Endothelial cell of umbilical vein (primary cell): ENCODE results near the gene LYZL6. TPM values are rescaled to one million over a fixed set of nuclear protein-coding genes. Genes with fewer than 3 reads are reported as not detected.

Experiments used
- BruUV-seq: library from RNA; stranded (reverse); fragments of 400-500 nt; replicated peaks from 2 replicates; lab custom pipeline; 2021; lab: Mats Ljungman, UMichigan
- CTCF ChIA-PET: fragments of 300-600, 350-600 bp; sonication (Branson Sonifier 250); formaldehyde crosslinking; loops from one replicate; lab custom pipeline; 2021; ENCODE audit warnings: antibody characterized with exemption, inconsistent platforms; lab: Charles Lee
- POLR2A ChIA-PET: fragments of 300-600, 350-600 bp; sonication (Branson Sonifier 250); formaldehyde crosslinking; loops from one replicate; lab custom pipeline; 2021; ENCODE audit warnings: antibody characterized with exemption, inconsistent platforms; lab: Charles Lee
- DNase-seq: peaks from one replicate; pipeline ENCODE4 v3.0.0-alpha.2; 2011; ENCODE audit warnings: low read depth, low spot score
- FAIRE-seq: peaks from 2 replicates; lab custom pipeline; 2011; peaks lifted over from hg19 to GRCh38; lab: Jason Lieb, UNC
- H2AFZ ChIP-seq: 2 replicates; pipeline ENCODE4 v1.6.0; 2012; ENCODE audit warnings: low read depth, low read length, control low read depth, inconsistent platforms
- H3K27ac ChIP-seq: 2 replicates; pipeline ENCODE4 v1.5.1; 2011; ENCODE audit warnings: low read depth, mild to moderate bottlenecking, control low read depth, low read length, moderate library complexity; ENCODE audit not compliant: insufficient read depth
- H3K27me3 ChIP-seq, 2 experiments: 2 replicates each; pipeline versions ENCODE4 v1.6.0 to v1.6.1; 2011; ENCODE audit warnings: low read length in 2 of 2, mixed read lengths in 1 of 2; ENCODE audit not compliant: control insufficient read depth in 2 of 2, insufficient read depth in 2 of 2
- H3K36me3 ChIP-seq, 2 experiments: 2 replicates in 1 of 2; 3 replicates in 1 of 2; pipeline ENCODE4 v1.5.1; 2011; ENCODE audit warnings: low read length in 2 of 2, mild to moderate bottlenecking in 1 of 2, moderate library complexity in 1 of 2; ENCODE audit not compliant: control insufficient read depth in 2 of 2, insufficient read depth in 2 of 2; ENCODE audit errors: extremely low read depth in 1 of 2
- H3K4me1 ChIP-seq: 3 replicates; pipeline ENCODE4 v1.5.1; 2011; ENCODE audit warnings: mild to moderate bottlenecking, low read length; ENCODE audit not compliant: control insufficient read depth, insufficient read depth; ENCODE audit errors: extremely low read depth
- H3K4me2 ChIP-seq: 2 replicates; pipeline ENCODE4 v1.6.1; 2011; ENCODE audit warnings: low read length, control low read depth, mixed read lengths; ENCODE audit not compliant: insufficient read depth
- H3K4me3 ChIP-seq, 3 experiments: fragments of 200-600 bp in 1 of 3; sonication (generic), shearing (Covaris generic) in 1 of 3; replicated peaks in 1 of 3; 2 replicates each; pipeline ENCODE4 v1.5.1; 2011 to 2016; ENCODE audit warnings: control low read depth in 3 of 3, low read length in 3 of 3, mild to moderate bottlenecking in 2 of 3, inconsistent platforms in 1 of 3, low read depth in 1 of 3, moderate library complexity in 1 of 3; ENCODE audit not compliant: insufficient read depth in 1 of 3
- H3K79me2 ChIP-seq: 2 replicates; pipeline ENCODE4 v1.6.0; 2012; ENCODE audit warnings: low read length, inconsistent platforms; ENCODE audit not compliant: control insufficient read depth, insufficient read depth
- H3K9ac ChIP-seq: replicated peaks from 2 replicates; pipeline ENCODE3; 2011; ENCODE audit warnings: low read length, control low read depth; ENCODE audit not compliant: insufficient read depth; ENCODE audit errors: extremely low read depth
- H3K9me1 ChIP-seq: replicated peaks from 3 replicates; pipeline ENCODE4 v1.6.0; 2011; ENCODE audit warnings: mild to moderate bottlenecking, low read length; ENCODE audit not compliant: control insufficient read depth, insufficient read depth; ENCODE audit errors: extremely low read depth
- H3K9me3 ChIP-seq: replicated peaks from 2 replicates; pipeline ENCODE4 v1.5.1; 2012; ENCODE audit warnings: low read length, inconsistent platforms; ENCODE audit not compliant: control insufficient read depth, insufficient read depth
- H4K20me1 ChIP-seq: replicated peaks from 2 replicates; pipeline ENCODE3; 2011; ENCODE audit warnings: mild to moderate bottlenecking, low read length; ENCODE audit not compliant: control insufficient read depth, insufficient read depth; ENCODE audit errors: extremely low read depth
- EZH2 ChIP-seq: IDR thresholded peaks from 2 replicates; pipeline ENCODE4 v1.6.1; 2012; ENCODE audit warnings: borderline replicate concordance, low read depth, mild to moderate bottlenecking, moderate library complexity, low read length, inconsistent platforms; ENCODE audit not compliant: severe bottlenecking
- FOS ChIP-seq: IDR thresholded peaks from 2 replicates; pipeline ENCODE4 v1.6.1; 2011; ENCODE audit warnings: mild to moderate bottlenecking, low read length, moderate library complexity, borderline replicate concordance; ENCODE audit not compliant: insufficient read depth
- JUN ChIP-seq: IDR thresholded peaks from 2 replicates; pipeline ENCODE4 v1.6.1; 2011; ENCODE audit warnings: borderline replicate concordance, low read depth; ENCODE audit not compliant: insufficient read length, insufficient read depth
- MAX ChIP-seq: IDR thresholded peaks from 2 replicates; pipeline ENCODE4 v1.6.1; 2011; ENCODE audit not compliant: insufficient read depth, insufficient read length
- MYC ChIP-seq: IDR thresholded peaks from one replicate; pipeline ENCODE4 v1.6.1; 2011; ENCODE audit warnings: mild to moderate bottlenecking, low read depth, low read length
- POLR2A ChIP-seq: IDR thresholded peaks from 2 replicates; pipeline ENCODE4 v1.6.1; 2012; ENCODE audit warnings: low read depth, mild to moderate bottlenecking, control low read depth, low read length
- POLR2AphosphoS5 ChIP-seq: IDR thresholded peaks from 2 replicates; pipeline ENCODE4 v1.6.1; 2012; ENCODE audit warnings: low read depth, mild to moderate bottlenecking, control low read depth, low read length, moderate library complexity; ENCODE audit not compliant: insufficient read depth
- dilution Hi-C: fragments of 300-500 bp; cut with MboI; formaldehyde crosslinking; loops from one replicate; pipeline ENCODE4 v1.15.0; 2019; ENCODE audit warnings: low sequenced_read_pairs; ENCODE audit not compliant: extremely low pct_ligation_motif_present
- intact Hi-C: fragments of 100-400 bp; cut with micrococcal nuclease; formaldehyde crosslinking; loops from one replicate; pipeline ENCODE4 v1.10.0; 2022
- polyA plus RNA-seq, 4 experiments: library from polyadenylated mRNA; depleted of rRNA in 3 of 4; stranded (reverse) in 3 of 4; unstranded in 1 of 4; fragments of >200 nt; gene quantifications; 2 replicates each; pipeline versions ENCODE4 v1.2.1 to v1.2.3, GENCODE V29; 2011 to 2012; ENCODE audit warnings: missing spikeins in 1 of 4
- total RNA-seq: library from RNA; stranded (reverse); gene quantifications from 2 replicates; pipeline ENCODE4 v1.2.3, GENCODE V29; 2021

The LYZL6 gene
- total and polyA plus RNA-seq, 2 donors (not counting 3 experiments of a cell fraction or from before 2014, with no cell fraction given): not detected

DNA sequence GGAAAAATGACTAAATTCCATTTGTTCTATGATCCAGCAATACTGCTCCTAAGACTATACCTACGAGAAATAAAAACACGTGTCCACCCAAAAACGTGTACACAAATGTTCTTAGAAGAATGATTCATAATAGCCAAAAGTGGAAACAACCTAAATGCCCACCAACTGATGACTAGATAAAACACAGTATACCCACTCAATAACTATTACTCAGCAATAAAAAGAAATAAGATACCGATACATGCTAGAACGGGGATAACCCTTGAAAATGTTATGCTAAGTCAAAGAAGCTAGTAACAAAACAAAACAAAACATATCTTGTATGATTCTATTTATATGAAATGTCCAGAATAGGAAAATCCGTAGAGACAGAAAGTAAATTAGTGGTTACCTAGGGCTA lies 20.1 kb upstream of the LYZL6 start:
- Histone ChIP-seq H3K36me3 (no peaks in the 10 kb centered on the region), H3K27me3 (peaks cover 1 to 14% of the 10 kb centered on the region in 2 experiments), H3K9ac (no peak overlapping the region), H3K9me3 (no peaks in the 10 kb centered on the region), H4K20me1 (no peaks in the 10 kb centered on the region), H2AFZ (no peak overlapping the region), H3K79me2 (no peaks in the 10 kb centered on the region), H3K27ac (no peak overlapping the region), H3K4me2 (no peak overlapping the region), H3K4me3 (no peak overlapping the region), H3K9me1 (no peaks in the 10 kb centered on the region), H3K4me1 (no peaks in the 10 kb centered on the region)
- no TSS peak for BruUV-seq
- no peak for DNase-seq
- POLR2A ChIA-PET: no interaction called here
- CTCF ChIA-PET: interaction anchor here (0.7 to 1.5 kb wide), 4 partner anchors 9 to 109 kb away, joined by 3 to 5 read pairs (median 4); no protein-coding TSS in a partner anchor
- intact Hi-C loops (no loop called here), dilution Hi-C loops (no loop called here)
- no peak for FAIRE-seq
- no peak for TF ChIP-seq EZH2
- TF ChIP-seq POLR2AphosphoS5: no peak

DNA sequence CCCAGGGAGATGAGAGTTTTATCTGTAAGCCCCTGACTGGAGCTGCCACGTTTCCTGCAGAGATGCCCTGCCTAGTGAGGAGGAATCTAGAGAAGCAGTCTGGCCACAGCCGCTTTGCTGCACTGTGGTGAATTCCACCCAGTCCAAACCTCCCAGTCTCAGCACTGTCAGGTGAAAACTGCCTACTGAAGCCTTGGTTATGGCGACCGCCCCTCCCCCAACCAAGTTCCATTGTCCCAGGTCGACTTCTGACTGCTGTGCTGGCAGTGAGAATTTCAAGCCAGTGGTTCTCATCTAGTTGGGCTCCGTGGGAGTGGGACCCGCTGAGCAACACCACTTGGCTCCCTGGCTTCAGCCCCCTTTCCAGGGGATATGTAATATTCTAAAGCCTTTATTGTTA lies 10.2 kb upstream of the LYZL6 start:
- Histone ChIP-seq H4K20me1 (no peaks in the 10 kb centered on the region), H3K9me1 (no peaks in the 10 kb centered on the region), H3K9me3 (no peaks in the 10 kb centered on the region), H2AFZ (no peak overlapping the region), H3K79me2 (no peaks in the 10 kb centered on the region), H3K4me3 (no peak overlapping the region), H3K9ac (no peak overlapping the region), H3K4me1 (no peaks in the 10 kb centered on the region), H3K4me2 (no peak overlapping the region), H3K36me3 (no peaks in the 10 kb centered on the region), H3K27me3 (peaks cover 2 to 5% of the 10 kb centered on the region in 2 experiments), H3K27ac (no peak overlapping the region)
- DNase-seq: no peak
- ChIA-PET POLR2A (no interaction called here), CTCF (no interaction called here)
- dilution Hi-C loops: no loop called here
- FAIRE-seq: no peak
- intact Hi-C loops: no loop called here
- no TSS peak for BruUV-seq
- no peak for TF ChIP-seq MAX
- no peak for TF ChIP-seq JUN
- no peak for TF ChIP-seq FOS
- TF ChIP-seq POLR2A: no peak
- no peak for TF ChIP-seq MYC
